Effector memory CD4-positive, alpha-beta T cell (primary cell): ENCODE measurements around the gene MAPT.
"Not testable (repeated sequence)": the region's sequence is repeated elsewhere in the genome, so short reads cannot be mapped to it uniquely, and the experiment has no call there.

Experiments
- DNase-seq, 3 donors: peaks; one replicate each; pipeline ENCODE4 v3.0.0-alpha.2; 2020
- H3K27ac ChIP-seq: 2 replicates; pipeline ENCODE4 v1.7.0; 2013; ENCODE audit warnings: mild to moderate bottlenecking, low read length, moderate library complexity; ENCODE audit not compliant: insufficient read depth, poor library complexity, severe bottlenecking
- H3K27me3 ChIP-seq: replicated peaks from 2 replicates; pipeline ENCODE4 v1.7.0; 2013; ENCODE audit warnings: mild to moderate bottlenecking, low read length; ENCODE audit not compliant: insufficient read depth, control insufficient read depth, poor library complexity, severe bottlenecking
- H3K36me3 ChIP-seq: 2 replicates; pipeline ENCODE4 v1.7.0; 2013; ENCODE audit warnings: mild to moderate bottlenecking, low read length, moderate library complexity; ENCODE audit not compliant: control insufficient read depth, insufficient read depth
- H3K4me1 ChIP-seq: 2 replicates; pipeline ENCODE4 v1.7.0; 2013; ENCODE audit warnings: low read length, mild to moderate bottlenecking; ENCODE audit not compliant: control insufficient read depth, insufficient read depth, poor library complexity, severe bottlenecking
- H3K4me3 ChIP-seq: 2 replicates; pipeline ENCODE4 v1.7.0; 2013; ENCODE audit warnings: low read length, low read depth, mild to moderate bottlenecking; ENCODE audit not compliant: insufficient read depth, poor library complexity, severe bottlenecking
- H3K9me3 ChIP-seq: 2 replicates; pipeline ENCODE4 v1.7.0; 2013; ENCODE audit warnings: mild to moderate bottlenecking, low read length, moderate library complexity; ENCODE audit not compliant: control insufficient read depth

MAPT gene

GRCh38 chr17:45999900-46000290 is 105.5 kb downstream of the MAPT start:
- H3K36me3 ChIP-seq, result no peaks in the 10 kb centered on the region
- H3K4me3 ChIP-seq, result no peak overlapping the region
- no peaks in the 10 kb centered on the region for H3K4me1 ChIP-seq
- DNase-seq, result no peak
- no peaks in the 10 kb centered on the region for H3K9me3 ChIP-seq
- no peaks in the 10 kb centered on the region for H3K27me3 ChIP-seq
- H3K27ac ChIP-seq, result no peak overlapping the region

- Histone ChIP-seq H3K36me3 (no peaks in the 10 kb centered on the region), H3K9me3 (no peaks in the 10 kb centered on the region), H3K4me1 (no peaks in the 10 kb centered on the region), H3K27me3 (no peaks in the 10 kb centered on the region), H3K4me3 (no peak overlapping the region), H3K27ac (no peak overlapping the region)
- no peak for DNase-seq
These were observed 105.9 kb downstream of the MAPT start for GRCh38 chr17:46000292-46000691.

- no peak overlapping the region for H3K4me3 ChIP-seq
- no peaks in the 10 kb centered on the region for H3K9me3 ChIP-seq
- no peaks in the 10 kb centered on the region for H3K36me3 ChIP-seq
- no peak for DNase-seq
- no peaks in the 10 kb centered on the region for H3K27me3 ChIP-seq
- H3K4me1 ChIP-seq, result no peaks in the 10 kb centered on the region
- H3K27ac ChIP-seq, result no peak overlapping the region
These were observed 106.4 kb downstream of the MAPT start for GRCh38 chr17:46000757-46001156.

GRCh38 chr17:46001390-46002310 is 107.3 kb downstream of the MAPT start:
- H3K36me3 ChIP-seq, result no peaks in the 10 kb centered on the region
- no peak overlapping the region for H3K27ac ChIP-seq
- no peak overlapping the region for H3K4me3 ChIP-seq
- DNase-seq, result no peak
- no peaks in the 10 kb centered on the region for H3K9me3 ChIP-seq
- H3K27me3 ChIP-seq, result no peaks in the 10 kb centered on the region
- H3K4me1 ChIP-seq, result no peaks in the 10 kb centered on the region

- Histone ChIP-seq H3K9me3 (no peaks in the 10 kb centered on the region), H3K4me1 (no peaks in the 10 kb centered on the region), H3K27me3 (no peaks in the 10 kb centered on the region), H3K36me3 (no peaks in the 10 kb centered on the region), H3K27ac (no peak overlapping the region), H3K4me3 (no peak overlapping the region)
- DNase-seq, result peak; percentile 48 to 56 (median 49)
These were observed 108.1 kb downstream of the MAPT start for GRCh38 chr17:46002311-46002972.

GRCh38 chr17:46002973-46003316 is 108.6 kb downstream of the MAPT start:
- no peak overlapping the region for H3K27ac ChIP-seq
- no peaks in the 10 kb centered on the region for H3K27me3 ChIP-seq
- H3K4me3 ChIP-seq, result no peak overlapping the region
- no peaks in the 10 kb centered on the region for H3K4me1 ChIP-seq
- no peaks in the 10 kb centered on the region for H3K36me3 ChIP-seq
- no peak for DNase-seq
- no peaks in the 10 kb centered on the region for H3K9me3 ChIP-seq

GRCh38 chr17:46003907-46004748 is 109.8 kb downstream of the MAPT start:
- Histone ChIP-seq H3K27ac (no peak overlapping the region), H3K4me1 (no peaks in the 10 kb centered on the region), H3K36me3 (no peaks in the 10 kb centered on the region), H3K4me3 (no peak overlapping the region), H3K9me3 (no peaks in the 10 kb centered on the region), H3K27me3 (no peaks in the 10 kb centered on the region)
- no peak for DNase-seq

- not testable (repeated sequence) for H3K27me3 ChIP-seq, H3K4me1 ChIP-seq, DNase-seq, H3K4me3 ChIP-seq, H3K27ac ChIP-seq, H3K9me3 ChIP-seq, H3K36me3 ChIP-seq
These were observed 111.7 kb downstream of the MAPT start for GRCh38 chr17:46006082-46006481.

- Histone ChIP-seq H3K9me3 (no peaks in the 10 kb centered on the region), H3K4me1 (no peaks in the 10 kb centered on the region), H3K27ac (no peak overlapping the region), H3K36me3 (no peaks in the 10 kb centered on the region), H3K27me3 (no peaks in the 10 kb centered on the region), H3K4me3 (no peak overlapping the region)
- DNase-seq, result no peak
These were observed 113.2 kb downstream of the MAPT start for GRCh38 chr17:46007461-46007965.
